ENCODE results near the gene MRPL36. TPM values are rescaled to one million over a fixed set of nuclear protein-coding genes. Genes with fewer than 3 reads are reported as not detected.

The MRPL36 gene
- total RNA-seq, 4 donors from 2014 or later = 26.7 to 37.4 (median 32.7) TPM

GRCh38 chr5:1805326-1805725 is 5.7 kb upstream of the MRPL36 start:
- WGBS, 2 donors (ENCODE audit: low coverage in 1 of 2) = 81 to 100% methylated on average over 1 to 4 of the region's 4 CpGs

GRCh38 chr5:1804001-1804690 is 4.5 kb upstream of the MRPL36 start:
- Histone ChIP-seq H3K4me1 (peaks cover 5 to 22% (median 16%) of the 10 kb centered on the region in 4 donors), H3K9me3 (no peaks in the 10 kb centered on the region), H3K27ac (no peak overlapping the region), H3K27me3 (no peaks in the 10 kb centered on the region), H3K36me3 (peaks cover 0 to 24% (median 10%) of the 10 kb centered on the region in 4 donors), H3K4me3 (no peak overlapping the region)
- intact Hi-C loops (cut with DNase I; ENCODE audit: low total_unique reads) = no loop called here
- in situ Hi-C loops (cut with MboI; ENCODE audit: low pct_ligation_motif_present in 1 of 4, low pct_unique_long_range_greater_than_20kb in 1 of 4, low sequenced_read_pairs in 3 of 4) = no loop called here
- DNase-seq = no peak
- no peak for TF ChIP-seq POLR2AphosphoS5 (IDR thresholded peaks at IDR 0.05)
- TF ChIP-seq, protein P1, sequence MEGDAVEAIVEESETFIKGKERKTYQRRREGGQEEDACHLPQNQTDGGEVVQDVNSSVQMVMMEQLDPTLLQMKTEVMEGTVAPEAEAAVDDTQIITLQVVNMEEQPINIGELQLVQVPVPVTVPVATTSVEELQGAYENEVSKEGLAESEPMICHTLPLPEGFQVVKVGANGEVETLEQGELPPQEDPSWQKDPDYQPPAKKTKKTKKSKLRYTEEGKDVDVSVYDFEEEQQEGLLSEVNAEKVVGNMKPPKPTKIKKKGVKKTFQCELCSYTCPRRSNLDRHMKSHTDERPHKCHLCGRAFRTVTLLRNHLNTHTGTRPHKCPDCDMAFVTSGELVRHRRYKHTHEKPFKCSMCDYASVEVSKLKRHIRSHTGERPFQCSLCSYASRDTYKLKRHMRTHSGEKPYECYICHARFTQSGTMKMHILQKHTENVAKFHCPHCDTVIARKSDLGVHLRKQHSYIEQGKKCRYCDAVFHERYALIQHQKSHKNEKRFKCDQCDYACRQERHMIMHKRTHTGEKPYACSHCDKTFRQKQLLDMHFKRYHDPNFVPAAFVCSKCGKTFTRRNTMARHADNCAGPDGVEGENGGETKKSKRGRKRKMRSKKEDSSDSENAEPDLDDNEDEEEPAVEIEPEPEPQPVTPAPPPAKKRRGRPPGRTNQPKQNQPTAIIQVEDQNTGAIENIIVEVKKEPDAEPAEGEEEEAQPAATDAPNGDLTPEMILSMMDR (IDR thresholded peaks at IDR 0.05) = no peak
- no peak for TF ChIP-seq EP300 (IDR thresholded peaks at IDR 0.05; ENCODE audit: low read depth)
- no peak for TF ChIP-seq POLR2A (IDR thresholded peaks at IDR 0.05)
- 94% methylated on average over 15 of the region's 15 CpGs; no CpG with 5 or more reads in 1 of the 2 donors for WGBS, 2 donors (ENCODE audit: low coverage in 1 of 2)

More at GRCh38 chr5:1805326-1805725, 5.7 kb upstream of the MRPL36 start:
- Histone ChIP-seq H3K27ac (no peak overlapping the region), H3K27me3 (no peaks in the 10 kb centered on the region), H3K4me1 (peaks cover 5 to 18% (median 13%) of the 10 kb centered on the region in 4 donors), H3K9me3 (no peaks in the 10 kb centered on the region), H3K4me3 (no peak overlapping the region), H3K36me3 (peaks cover 0 to 30% (median 17%) of the 10 kb centered on the region in 4 donors)
- TF ChIP-seq POLR2AphosphoS5 (IDR thresholded peaks at IDR 0.05) (no peak), POLR2A (IDR thresholded peaks at IDR 0.05) (no peak), EP300 (IDR thresholded peaks at IDR 0.05; ENCODE audit: low read depth) (no peak)
- TF ChIP-seq, protein P1 (IDR thresholded peaks at IDR 0.05) = no peak
- in situ Hi-C loops (cut with MboI; ENCODE audit: low pct_ligation_motif_present in 1 of 4, low pct_unique_long_range_greater_than_20kb in 1 of 4, low sequenced_read_pairs in 3 of 4) = no loop called here
- no peak for DNase-seq
- intact Hi-C loops (cut with DNase I; ENCODE audit: low total_unique reads) = no loop called here

GRCh38 chr5:1803192-1803591 is 3.6 kb upstream of the MRPL36 start:
- Histone ChIP-seq H3K4me3 (no peak overlapping the region), H3K27ac (no peak overlapping the region), H3K27me3 (no peaks in the 10 kb centered on the region), H3K9me3 (no peaks in the 10 kb centered on the region), H3K36me3 (peaks cover 0 to 22% (median 8%) of the 10 kb centered on the region in 4 donors), H3K4me1 (peaks cover 5 to 31% (median 21%) of the 10 kb centered on the region in 4 donors)
- TF ChIP-seq, protein P1 (IDR thresholded peaks at IDR 0.05) = no peak
- TF ChIP-seq EP300 (IDR thresholded peaks at IDR 0.05; ENCODE audit: low read depth) (no peak), POLR2A (IDR thresholded peaks at IDR 0.05) (no peak), POLR2AphosphoS5 (IDR thresholded peaks at IDR 0.05) (no peak)
- 100% methylated on average over 1 of the region's 1 CpG for WGBS, 2 donors (ENCODE audit: low coverage in 1 of 2)
- intact Hi-C loops (cut with DNase I; ENCODE audit: low total_unique reads) = no loop called here
- DNase-seq = no peak
- in situ Hi-C loops (cut with MboI; ENCODE audit: low pct_ligation_motif_present in 1 of 4, low pct_unique_long_range_greater_than_20kb in 1 of 4, low sequenced_read_pairs in 3 of 4) = no loop called here

- 9 to 15% methylated on average over 7 of the region's 7 CpGs for WGBS, 2 donors (ENCODE audit: low coverage in 1 of 2)
- H3K27me3 ChIP-seq = no peaks in the 10 kb centered on the region
- no peak for DNase-seq
- intact Hi-C loops (cut with DNase I; ENCODE audit: low total_unique reads) (no loop called here), in situ Hi-C loops (cut with MboI; ENCODE audit: low pct_ligation_motif_present in 1 of 4, low pct_unique_long_range_greater_than_20kb in 1 of 4, low sequenced_read_pairs in 3 of 4) (no loop called here)
- H3K36me3 ChIP-seq = peaks cover 0 to 22% (median 13%) of the 10 kb centered on the region in 4 donors
- TF ChIP-seq EP300 (IDR thresholded peaks at IDR 0.05; ENCODE audit: low read depth) (no peak), POLR2A (IDR thresholded peaks at IDR 0.05) (no peak), POLR2AphosphoS5 (IDR thresholded peaks at IDR 0.05) (no peak)
- TF ChIP-seq, protein P1 (IDR thresholded peaks at IDR 0.05) = no peak
- H3K9me3 ChIP-seq = no peaks in the 10 kb centered on the region
- H3K27ac ChIP-seq = peak overlapping the region; percentile 84 to 90 (median 88)
- H3K4me3 ChIP-seq = peak overlapping the region; percentile 65 to 94 (median 80)
- H3K4me1 ChIP-seq = peaks cover 12 to 38% (median 21%) of the 10 kb centered on the region in 4 donors
Observed at GRCh38 chr5:1801967-1802295, 2.3 kb upstream of the MRPL36 start.
